HepG2 (cell line): Measurements from ENCODE around the gene FTCD. TPM values are rescaled to one million over a fixed set of nuclear protein-coding genes. Genes with fewer than 3 reads are reported as not detected.
A peak's percentile ranks its signal among the peaks of the same experiment; 100 is the strongest.

Source experiments
- ATAC-seq: fragments of 200-7000 bp; cut with Tn5 transposase; 3 replicates; pipeline ENCODE4 v1.9.1; 2020; ENCODE audit warnings: mild to moderate bottlenecking, moderate library complexity
- BruUV-seq: library from RNA; stranded (reverse); fragments of 400-500 nt; replicated peaks from 2 replicates; lab custom pipeline; 2021; lab: Mats Ljungman, UMichigan
- CTCF ChIA-PET: fragments of 300-600 bp; formaldehyde crosslinking; extraction: SDS; loops from one replicate; lab custom pipeline; 2021; ENCODE audit warnings: low total read pairs, inconsistent platforms, low intra/inter-chr PET ratio; lab: Yijun Ruan, JAX
- POLR2A ChIA-PET: fragments of 350-600 bp; sonication (Branson Sonifier 250); formaldehyde crosslinking; loops from one replicate; lab custom pipeline; 2020; ENCODE audit warnings: antibody characterized with exemption, inconsistent platforms; lab: Yijun Ruan, JAX
- DNase-seq: peaks from one replicate; pipeline ENCODE4 v3.0.0-alpha.2; 2015; ENCODE audit warnings: low spot score
- FAIRE-seq: peaks from 3 replicates; lab custom pipeline; 2011; peaks lifted over from hg19 to GRCh38; lab: Jason Lieb, UNC
- H2AFZ ChIP-seq: one replicate; pipeline ENCODE4 v1.6.1; 2011; ENCODE audit warnings: low read length, inconsistent platforms
- H3K27ac ChIP-seq: fragments of 300-600 bp; 3 replicates; pipeline ENCODE4 v1.8.0; 2011; ENCODE audit warnings: mixed run types, mild to moderate bottlenecking, mixed read lengths, low read length, inconsistent platforms; ENCODE audit not compliant: insufficient read depth; ENCODE audit errors: extremely low read length
- H3K27me3 ChIP-seq, 2 experiments: fragments of 200-600 bp in 1 of 2; 2 replicates in 1 of 2; 3 replicates in 1 of 2; pipeline versions ENCODE4 v1.6.0 to v1.8.0; 2011; ENCODE audit warnings: low read length in 2 of 2, mild to moderate bottlenecking in 2 of 2, moderate library complexity in 2 of 2, inconsistent platforms in 1 of 2; ENCODE audit not compliant: insufficient read depth in 2 of 2, control insufficient read depth in 1 of 2
- H3K36me3 ChIP-seq, 2 experiments: fragments of 200-600 bp in 1 of 2; replicated peaks in 1 of 2; 2 replicates in 1 of 2; 3 replicates in 1 of 2; pipeline versions ENCODE4 v1.5.1 to v1.8.0; 2011; ENCODE audit warnings: low read length in 2 of 2, inconsistent platforms in 1 of 2; ENCODE audit not compliant: insufficient read depth in 2 of 2, control insufficient read depth in 1 of 2
- H3K4me1 ChIP-seq: 2 replicates; pipeline ENCODE4 v1.5.1; 2012; ENCODE audit warnings: low read length, inconsistent platforms; ENCODE audit not compliant: insufficient read depth
- H3K4me2 ChIP-seq: 2 replicates; pipeline ENCODE4 v1.6.0; 2011; ENCODE audit warnings: low read depth, low read length, inconsistent platforms
- H3K4me3 ChIP-seq, 3 experiments: fragments of 200-600 bp in 1 of 3; sonication (generic), shearing (Covaris generic) in 1 of 3; replicated peaks in 1 of 3; 2 replicates each; pipeline ENCODE4 v1.5.1; 2011 to 2016; ENCODE audit warnings: low read length in 3 of 3, inconsistent platforms in 2 of 3, low read depth in 2 of 3, mild to moderate bottlenecking in 2 of 3, control low read depth in 1 of 3, mixed read lengths in 1 of 3; ENCODE audit not compliant: insufficient read depth in 1 of 3
- H3K79me2 ChIP-seq: one replicate; pipeline ENCODE4 v1.6.1; 2011; ENCODE audit warnings: low read length, inconsistent platforms; ENCODE audit not compliant: insufficient read depth
- H3K9ac ChIP-seq: 2 replicates; pipeline ENCODE4 v1.6.0; 2011; ENCODE audit warnings: mild to moderate bottlenecking, low read depth, low read length, inconsistent platforms; ENCODE audit not compliant: insufficient read depth
- H3K9me3 ChIP-seq: 2 replicates; pipeline ENCODE4 v1.5.1; 2012; ENCODE audit warnings: mild to moderate bottlenecking, low read length
- H4K20me1 ChIP-seq: 2 replicates; pipeline ENCODE4 v1.6.0; 2011; ENCODE audit warnings: inconsistent platforms, mild to moderate bottlenecking, low read length, moderate library complexity; ENCODE audit not compliant: insufficient read depth
- AGO2 ChIP-seq: fragments of 200-400 bp; formaldehyde crosslinking; optimal IDR thresholded peaks from 2 replicates; pipeline ENCODE3; 2017; ENCODE audit warnings: mild to moderate bottlenecking, low read depth, low read length, moderate library complexity
- ATAD3A ChIP-seq: sonication (generic); formaldehyde crosslinking; IDR thresholded peaks from 2 replicates; pipeline ENCODE4 v1.4.0; 2020; ENCODE audit warnings: missing genetic modification reagents
- MTA1 ChIP-seq: sonication (generic); formaldehyde crosslinking; IDR thresholded peaks from 2 replicates; pipeline ENCODE4 v1.4.0; 2020; ENCODE audit warnings: missing genetic modification reagents, mild to moderate bottlenecking, borderline replicate concordance
- NONO ChIP-seq, 2 experiments: fragments of 450-650 bp in 1 of 2; sonication (generic) in 1 of 2; formaldehyde crosslinking in 1 of 2; IDR thresholded peaks in 1 of 2; conservative IDR thresholded peaks in 1 of 2; 2 replicates each; pipeline versions ENCODE4 v1.6.1 to v1.8.0; 2017 to 2022; ENCODE audit warnings: mild to moderate bottlenecking in 1 of 2, missing genetic modification reagents in 1 of 2, moderate library complexity in 1 of 2
- TOPORS ChIP-seq: sonication (generic); formaldehyde crosslinking; IDR thresholded peaks from 2 replicates; pipeline ENCODE4 v1.8.0; 2023; ENCODE audit warnings: mild to moderate bottlenecking, missing genetic modification reagents
- ZNF124 ChIP-seq: sonication (generic); formaldehyde crosslinking; IDR thresholded peaks from 2 replicates; pipeline ENCODE4 v1.4.0; 2020; ENCODE audit warnings: missing genetic modification reagents
- ZNF501 ChIP-seq: sonication (generic); formaldehyde crosslinking; IDR thresholded peaks from 2 replicates; pipeline ENCODE4 v1.5.1; 2020; ENCODE audit warnings: mild to moderate bottlenecking, moderate library complexity, missing genetic modification reagents
- WGBS: methylation state at CpG from one replicate; pipeline ENCODE4 v1.1.6; 2017; ENCODE audit warnings: low lambda C conversion rate; 5-methylcytosine and 5-hydroxymethylcytosine counted together
- in situ Hi-C: cut with HindIII; loops from 2 replicates; pipeline ENCODE4 v1.10.0; 2017; ENCODE audit warnings: low pct_unique_long_range_greater_than_20kb; ENCODE audit not compliant: extremely low pct_ligation_motif_present
- intact Hi-C: fragments of 100-400 bp; cut with micrococcal nuclease; formaldehyde crosslinking; loops from one replicate; pipeline ENCODE4 v1.10.0; 2022; ENCODE audit not compliant: unreplicated experiment
- polyA plus RNA-seq, 8 experiments: library from polyadenylated mRNA; depleted of rRNA in 3 of 8; stranded (reverse) in 7 of 8; unstranded in 1 of 8; fragments of >200 nt; fragmentation: Illumina TruSeq in 4 of 8; extraction: Trizol in 4 of 8; gene quantifications; 2 replicates each; pipeline versions ENCODE4 v1.2.1 to v1.2.3, GENCODE V29; 2011 to 2016; ENCODE audit warnings: low read depth in 4 of 8, missing spikeins in 1 of 8, mixed read lengths in 1 of 8; ENCODE audit not compliant: insufficient read depth in 1 of 8
- total RNA-seq, 5 experiments: library from RNA; depleted of rRNA; stranded (reverse); fragments of >200 nt; fragmentation: Illumina TruSeq; extraction: Trizol; gene quantifications; 2 replicates each; pipeline ENCODE4 v1.2.3, GENCODE V29; 2016; ENCODE audit warnings: low read depth in 1 of 5
- TF ChIP-seq, protein P1 (sequence below): sonication (generic); formaldehyde crosslinking; IDR thresholded peaks from 2 replicates; pipeline ENCODE4 v1.4.0; 2020; ENCODE audit warnings: missing genetic modification reagents, borderline replicate concordance
- TF ChIP-seq, protein P2 (sequence below): sonication (generic); formaldehyde crosslinking; IDR thresholded peaks from 2 replicates; pipeline ENCODE4 v1.5.1; 2020; ENCODE audit warnings: mild to moderate bottlenecking, missing genetic modification reagents, moderate library complexity

FTCD gene
- total and polyA plus RNA-seq, 2 of the 13 experiments (the other 11 are each of a cell fraction or from before 2014, with no cell fraction given): 75.7 to 105 TPM

DNA sequence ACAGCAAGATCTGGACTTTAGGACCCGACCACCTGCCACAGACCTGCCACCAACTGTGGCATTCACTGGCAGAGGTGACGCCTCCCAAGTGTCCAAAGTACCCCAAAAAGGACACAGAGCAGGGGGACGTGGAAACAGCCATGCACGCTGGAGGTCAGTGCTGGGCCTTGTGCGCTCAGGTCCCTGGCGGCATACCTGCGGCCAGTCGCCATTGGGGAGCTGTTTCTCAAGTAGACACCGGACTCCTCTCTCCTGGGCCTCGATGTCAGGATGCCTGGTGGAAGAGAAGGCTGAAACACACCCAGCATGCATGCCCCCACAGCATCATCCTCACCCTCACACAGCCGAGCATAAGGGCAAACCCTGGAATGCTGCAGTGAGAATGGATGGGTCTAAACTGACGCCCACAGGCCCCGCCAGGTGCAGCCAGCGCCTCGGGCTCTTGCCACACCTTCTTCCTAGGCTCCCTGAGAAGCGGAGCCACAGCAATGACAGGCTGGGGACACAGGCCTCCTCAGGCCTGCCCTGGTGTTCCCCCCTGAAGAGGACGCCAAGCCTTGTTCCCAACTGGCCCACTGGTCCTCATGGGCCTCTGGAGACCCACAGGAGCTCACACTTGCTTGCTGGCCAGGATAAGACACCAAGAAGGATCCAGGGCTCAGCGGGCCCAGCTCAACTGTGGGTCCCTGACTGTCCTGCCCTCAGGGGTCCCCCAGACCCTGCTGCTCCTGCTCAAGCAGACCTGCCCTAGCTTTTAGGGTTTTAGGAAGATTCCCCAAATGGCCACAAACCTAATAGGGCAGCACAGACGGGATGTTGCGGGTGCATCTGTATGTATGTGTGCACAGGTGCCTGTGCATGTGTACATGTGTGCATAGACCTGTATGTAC lies 36.6 kb upstream of the FTCD start:
- POLR2A ChIA-PET: no interaction called here
- FAIRE-seq: no peak
- Histone ChIP-seq H3K27me3 (no peaks in the 10 kb centered on the region), H3K79me2 (no peaks in the 10 kb centered on the region), H3K4me2 (no peak overlapping the region), H3K36me3 (peaks cover 18 to 66% of the 10 kb centered on the region in 2 experiments), H3K9ac (no peak overlapping the region), H3K27ac (no peak overlapping the region), H3K4me3 (no peak overlapping the region), H2AFZ (no peak overlapping the region), H3K4me1 (peaks cover 31% of the 10 kb centered on the region), H4K20me1 (no peaks in the 10 kb centered on the region), H3K9me3 (no peaks in the 10 kb centered on the region)
- intact Hi-C loops (loop anchor here (10.0 kb wide), 1 partner anchor 217 kb away; no protein-coding TSS in a partner anchor), in situ Hi-C loops (no loop called here)
- BruUV-seq: no TSS peak
- DNase-seq: no peak
- TF ChIP-seq ZNF124 (CRISPR knock-in tag) (no peak), ATAD3A (CRISPR knock-in tag) (no peak), AGO2 (peak; percentile 13), ZNF501 (CRISPR knock-in tag) (0 out of 2 replicates have a peak, but pooled peaks have one; percentile 22), NONO (IDR thresholded peaks at IDR 0.05) (no peak), NONO (CRISPR knock-in tag; conservative IDR thresholded peaks at IDR 0.05) (0 out of 2 replicates have a peak, but pooled peaks have one; percentile 2), TOPORS (no peak), MTA1 (CRISPR knock-in tag) (peak; percentile 42; the same call in 1 of the 2 replicates)
- TF ChIP-seq, protein P1, sequence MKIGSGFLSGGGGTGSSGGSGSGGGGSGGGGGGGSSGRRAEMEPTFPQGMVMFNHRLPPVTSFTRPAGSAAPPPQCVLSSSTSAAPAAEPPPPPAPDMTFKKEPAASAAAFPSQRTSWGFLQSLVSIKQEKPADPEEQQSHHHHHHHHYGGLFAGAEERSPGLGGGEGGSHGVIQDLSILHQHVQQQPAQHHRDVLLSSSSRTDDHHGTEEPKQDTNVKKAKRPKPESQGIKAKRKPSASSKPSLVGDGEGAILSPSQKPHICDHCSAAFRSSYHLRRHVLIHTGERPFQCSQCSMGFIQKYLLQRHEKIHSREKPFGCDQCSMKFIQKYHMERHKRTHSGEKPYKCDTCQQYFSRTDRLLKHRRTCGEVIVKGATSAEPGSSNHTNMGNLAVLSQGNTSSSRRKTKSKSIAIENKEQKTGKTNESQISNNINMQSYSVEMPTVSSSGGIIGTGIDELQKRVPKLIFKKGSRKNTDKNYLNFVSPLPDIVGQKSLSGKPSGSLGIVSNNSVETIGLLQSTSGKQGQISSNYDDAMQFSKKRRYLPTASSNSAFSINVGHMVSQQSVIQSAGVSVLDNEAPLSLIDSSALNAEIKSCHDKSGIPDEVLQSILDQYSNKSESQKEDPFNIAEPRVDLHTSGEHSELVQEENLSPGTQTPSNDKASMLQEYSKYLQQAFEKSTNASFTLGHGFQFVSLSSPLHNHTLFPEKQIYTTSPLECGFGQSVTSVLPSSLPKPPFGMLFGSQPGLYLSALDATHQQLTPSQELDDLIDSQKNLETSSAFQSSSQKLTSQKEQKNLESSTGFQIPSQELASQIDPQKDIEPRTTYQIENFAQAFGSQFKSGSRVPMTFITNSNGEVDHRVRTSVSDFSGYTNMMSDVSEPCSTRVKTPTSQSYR (CRISPR knock-in tag): 0 out of 2 replicates have a peak, but pooled peaks have one; percentile 18
- TF ChIP-seq, protein P2, sequence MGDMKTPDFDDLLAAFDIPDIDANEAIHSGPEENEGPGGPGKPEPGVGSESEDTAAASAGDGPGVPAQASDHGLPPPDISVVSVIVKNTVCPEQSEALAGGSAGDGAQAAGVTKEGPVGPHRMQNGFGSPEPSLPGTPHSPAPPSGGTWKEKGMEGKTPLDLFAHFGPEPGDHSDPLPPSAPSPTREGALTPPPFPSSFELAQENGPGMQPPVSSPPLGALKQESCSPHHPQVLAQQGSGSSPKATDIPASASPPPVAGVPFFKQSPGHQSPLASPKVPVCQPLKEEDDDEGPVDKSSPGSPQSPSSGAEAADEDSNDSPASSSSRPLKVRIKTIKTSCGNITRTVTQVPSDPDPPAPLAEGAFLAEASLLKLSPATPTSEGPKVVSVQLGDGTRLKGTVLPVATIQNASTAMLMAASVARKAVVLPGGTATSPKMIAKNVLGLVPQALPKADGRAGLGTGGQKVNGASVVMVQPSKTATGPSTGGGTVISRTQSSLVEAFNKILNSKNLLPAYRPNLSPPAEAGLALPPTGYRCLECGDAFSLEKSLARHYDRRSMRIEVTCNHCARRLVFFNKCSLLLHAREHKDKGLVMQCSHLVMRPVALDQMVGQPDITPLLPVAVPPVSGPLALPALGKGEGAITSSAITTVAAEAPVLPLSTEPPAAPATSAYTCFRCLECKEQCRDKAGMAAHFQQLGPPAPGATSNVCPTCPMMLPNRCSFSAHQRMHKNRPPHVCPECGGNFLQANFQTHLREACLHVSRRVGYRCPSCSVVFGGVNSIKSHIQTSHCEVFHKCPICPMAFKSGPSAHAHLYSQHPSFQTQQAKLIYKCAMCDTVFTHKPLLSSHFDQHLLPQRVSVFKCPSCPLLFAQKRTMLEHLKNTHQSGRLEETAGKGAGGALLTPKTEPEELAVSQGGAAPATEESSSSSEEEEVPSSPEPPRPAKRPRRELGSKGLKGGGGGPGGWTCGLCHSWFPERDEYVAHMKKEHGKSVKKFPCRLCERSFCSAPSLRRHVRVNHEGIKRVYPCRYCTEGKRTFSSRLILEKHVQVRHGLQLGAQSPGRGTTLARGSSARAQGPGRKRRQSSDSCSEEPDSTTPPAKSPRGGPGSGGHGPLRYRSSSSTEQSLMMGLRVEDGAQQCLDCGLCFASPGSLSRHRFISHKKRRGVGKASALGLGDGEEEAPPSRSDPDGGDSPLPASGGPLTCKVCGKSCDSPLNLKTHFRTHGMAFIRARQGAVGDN (CRISPR knock-in tag): peak; percentile 23; the same call in 1 of the 2 replicates
- CTCF ChIA-PET: no interaction called here
- 96% methylated on average over 10 of the region's 20 CpGs for WGBS
- ATAC-seq: no peak
